WTC11 (cell line): ENCODE results near the gene RPLP1. TPM values are rescaled to one million over a fixed set of nuclear protein-coding genes. Genes with fewer than 3 reads are reported as not detected.

Experiments
- ATAC-seq: fragments of 200-7000 bp; cut with Tn5 transposase; 2 replicates; pipeline ENCODE4 v1.10.0; 2021; ENCODE audit warnings: mild to moderate bottlenecking, moderate library complexity
- CTCF ChIA-PET: fragments of 300-600 bp; sonication (Branson Sonifier 250); formaldehyde crosslinking; loops from one replicate; lab custom pipeline; 2021; ENCODE audit warnings: antibody characterized with exemption; lab: Charles Lee
- POLR2A ChIA-PET: fragments of 350-600 bp; sonication (Branson Sonifier 250); formaldehyde crosslinking; loops from one replicate; lab custom pipeline; 2021; ENCODE audit warnings: antibody characterized with exemption; lab: Charles Lee
- DNase-seq: peaks from one replicate; pipeline ENCODE4 v3.0.0; 2021; ENCODE audit warnings: low spot score
- H3K27ac Mint-ChIP-seq: 2 replicates; pipeline ENCODE4 v1.8.0; 2021; ENCODE audit warnings: mixed read lengths
- H3K27me3 Mint-ChIP-seq: 2 replicates; pipeline ENCODE4 v1.8.0; 2021; ENCODE audit warnings: low read depth, mild to moderate bottlenecking, moderate library complexity, mixed read lengths
- H3K36me3 Mint-ChIP-seq: 2 replicates; pipeline ENCODE4 v1.8.0; 2021; ENCODE audit warnings: mixed read lengths
- H3K4me1 Mint-ChIP-seq: 2 replicates; pipeline ENCODE4 v1.8.0; 2022; ENCODE audit warnings: mixed read lengths
- H3K4me3 Mint-ChIP-seq: 2 replicates; pipeline ENCODE4 v1.8.0; 2021; ENCODE audit warnings: mild to moderate bottlenecking, moderate library complexity, mixed read lengths
- H3K9me3 Mint-ChIP-seq: 2 replicates; pipeline ENCODE4 v1.8.0; 2021; ENCODE audit warnings: mixed read lengths
- ATF2 ChIP-seq: sonication (generic); formaldehyde crosslinking; IDR thresholded peaks from 2 replicates; pipeline ENCODE4 v1.8.1; 2022; ENCODE audit warnings: low read depth, missing genetic modification reagents, borderline replicate concordance
- CBFB ChIP-seq: sonication (generic); formaldehyde crosslinking; IDR thresholded peaks from 2 replicates; pipeline ENCODE4 v1.8.1; 2022; ENCODE audit warnings: mild to moderate bottlenecking, low read depth, missing genetic modification reagents
- CDX4 ChIP-seq: fragments of 250-450 bp; sonication (Bioruptor Pico); IDR thresholded peaks from 2 replicates; pipeline ENCODE4 v1.9.0; 2021; ENCODE audit warnings: moderate library complexity, mild to moderate bottlenecking, inconsistent platforms, borderline replicate concordance
- CTCF ChIP-seq: fragments of 200-600 bp; IDR thresholded peaks from 2 replicates; pipeline ENCODE4 v1.8.0; 2022; ENCODE audit warnings: antibody characterized with exemption
- E2F5 ChIP-seq: sonication (generic); formaldehyde crosslinking; IDR thresholded peaks from 2 replicates; pipeline ENCODE4 v1.8.1; 2022; ENCODE audit warnings: mild to moderate bottlenecking, moderate library complexity, missing genetic modification reagents
- EMX1 ChIP-seq: fragments of 250-450 bp; sonication (Bioruptor Pico); IDR thresholded peaks from 2 replicates; pipeline ENCODE4 v1.8.0; 2021; ENCODE audit warnings: mild to moderate bottlenecking
- ESRRA ChIP-seq: sonication (generic); formaldehyde crosslinking; IDR thresholded peaks from 2 replicates; pipeline ENCODE4 v1.8.1; 2022; ENCODE audit warnings: mild to moderate bottlenecking, missing genetic modification reagents, borderline replicate concordance
- KAT7 ChIP-seq: sonication (generic); formaldehyde crosslinking; IDR thresholded peaks from 2 replicates; pipeline ENCODE4 v1.8.1; 2023; ENCODE audit warnings: missing genetic modification reagents, mild to moderate bottlenecking, borderline replicate concordance
- PREB ChIP-seq: sonication (generic); formaldehyde crosslinking; IDR thresholded peaks from 2 replicates; pipeline ENCODE4 v1.8.1; 2022; ENCODE audit warnings: mild to moderate bottlenecking, missing genetic modification reagents, moderate library complexity, borderline replicate concordance
- RELA ChIP-seq: sonication (generic); formaldehyde crosslinking; IDR thresholded peaks from 2 replicates; pipeline ENCODE4 v1.8.1; 2022; ENCODE audit warnings: missing genetic modification reagents, mild to moderate bottlenecking, borderline replicate concordance
- SMAD3 ChIP-seq: sonication (generic); formaldehyde crosslinking; IDR thresholded peaks from 2 replicates; pipeline ENCODE4 v1.8.0; 2022; ENCODE audit warnings: missing genetic modification reagents, mild to moderate bottlenecking, borderline replicate concordance
- SMAD4 ChIP-seq: sonication (generic); formaldehyde crosslinking; IDR thresholded peaks from 2 replicates; pipeline ENCODE4 v1.8.0; 2022; ENCODE audit warnings: mild to moderate bottlenecking, missing genetic modification reagents
- SP1 ChIP-seq: sonication (generic); formaldehyde crosslinking; conservative IDR thresholded peaks from 2 replicates; pipeline ENCODE4 v1.8.1; 2022; ENCODE audit warnings: missing genetic modification reagents
- ZBTB43 ChIP-seq: sonication (generic); formaldehyde crosslinking; IDR thresholded peaks from 2 replicates; pipeline ENCODE4 v1.8.1; 2023; ENCODE audit warnings: mild to moderate bottlenecking, missing genetic modification reagents
- ZNF138 ChIP-seq: sonication (generic); formaldehyde crosslinking; conservative IDR thresholded peaks from 2 replicates; pipeline ENCODE4 v1.8.1; 2022; ENCODE audit warnings: mild to moderate bottlenecking, moderate library complexity, missing genetic modification reagents
- ZNF317 ChIP-seq: sonication (generic); formaldehyde crosslinking; IDR thresholded peaks from 2 replicates; pipeline ENCODE4 v1.8.1; 2023; ENCODE audit warnings: low read depth, mild to moderate bottlenecking, moderate library complexity, missing genetic modification reagents, borderline replicate concordance
- total RNA-seq: library from RNA; stranded (reverse); gene quantifications from 3 replicates; pipeline ENCODE4 v1.2.3, GENCODE V29; 2021
- TF ChIP-seq, protein P1 (sequence below): sonication (generic); formaldehyde crosslinking; conservative IDR thresholded peaks from 2 replicates; pipeline ENCODE4 v1.8.1; 2022; ENCODE audit warnings: mild to moderate bottlenecking, missing genetic modification reagents
- TF ChIP-seq, protein P2 (sequence below): sonication (generic); formaldehyde crosslinking; IDR thresholded peaks from 2 replicates; pipeline ENCODE4 v1.8.0; 2022; ENCODE audit warnings: mild to moderate bottlenecking, missing genetic modification reagents

The RPLP1 gene
- total RNA-seq, 1 experiment from 2014 or later = 2,441 TPM

GRCh38 chr15:69472046-69472445 is 19.4 kb downstream of the RPLP1 start:
- TF ChIP-seq SP1 (CRISPR knock-in tag) (no peak), SMAD3 (no peak), CDX4 (CRISPR knock-in tag) (no peak), SMAD4 (no peak)
- H3K4me1 Mint-ChIP-seq = no peaks in the 10 kb centered on the region
- no peaks in the 10 kb centered on the region for H3K27me3 Mint-ChIP-seq
- DNase-seq (no peak), ATAC-seq (no peak)
- CTCF ChIA-PET = interaction anchor here (1.5 kb wide), 1 partner anchor 9 kb away, joined by 7 read pairs; no protein-coding TSS in a partner anchor
- no peaks in the 10 kb centered on the region for H3K36me3 Mint-ChIP-seq
- H3K4me3 Mint-ChIP-seq = no peak overlapping the region
- POLR2A ChIA-PET = no interaction called here
- no peak overlapping the region for H3K27ac Mint-ChIP-seq
- no peaks in the 10 kb centered on the region for H3K9me3 Mint-ChIP-seq

- Mint-ChIP-seq H3K4me3 (no peak overlapping the region), H3K9me3 (no peaks in the 10 kb centered on the region), H3K27ac (no peak overlapping the region), H3K4me1 (no peaks in the 10 kb centered on the region), H3K36me3 (no peaks in the 10 kb centered on the region)
- POLR2A ChIA-PET = no interaction called here
- CTCF ChIA-PET = interaction anchor here (1.5 kb wide), 1 partner anchor 10 kb away, joined by 7 read pairs; no protein-coding TSS in a partner anchor
- no peak for ATAC-seq
- no peak for DNase-seq
- TF ChIP-seq, protein P1, sequence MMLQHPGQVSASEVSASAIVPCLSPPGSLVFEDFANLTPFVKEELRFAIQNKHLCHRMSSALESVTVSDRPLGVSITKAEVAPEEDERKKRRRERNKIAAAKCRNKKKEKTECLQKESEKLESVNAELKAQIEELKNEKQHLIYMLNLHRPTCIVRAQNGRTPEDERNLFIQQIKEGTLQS = no peak
- TF ChIP-seq PREB (CRISPR knock-in tag) = no peak
- no peak for TF ChIP-seq ZBTB43 (CRISPR knock-in tag)
- no peak for TF ChIP-seq CTCF
- TF ChIP-seq, protein P2, sequence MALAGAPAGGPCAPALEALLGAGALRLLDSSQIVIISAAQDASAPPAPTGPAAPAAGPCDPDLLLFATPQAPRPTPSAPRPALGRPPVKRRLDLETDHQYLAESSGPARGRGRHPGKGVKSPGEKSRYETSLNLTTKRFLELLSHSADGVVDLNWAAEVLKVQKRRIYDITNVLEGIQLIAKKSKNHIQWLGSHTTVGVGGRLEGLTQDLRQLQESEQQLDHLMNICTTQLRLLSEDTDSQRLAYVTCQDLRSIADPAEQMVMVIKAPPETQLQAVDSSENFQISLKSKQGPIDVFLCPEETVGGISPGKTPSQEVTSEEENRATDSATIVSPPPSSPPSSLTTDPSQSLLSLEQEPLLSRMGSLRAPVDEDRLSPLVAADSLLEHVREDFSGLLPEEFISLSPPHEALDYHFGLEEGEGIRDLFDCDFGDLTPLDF = no peak
- TF ChIP-seq, all 79 proteins: peak for 0
- H3K27me3 Mint-ChIP-seq = no peaks in the 10 kb centered on the region
These were observed 19.9 kb downstream of the RPLP1 start for GRCh38 chr15:69472562-69472961.

GRCh38 chr15:69474291-69474690 is 21.7 kb downstream of the RPLP1 start:
- DNase-seq (no peak), ATAC-seq (no peak)
- POLR2A ChIA-PET = no interaction called here
- H3K27ac Mint-ChIP-seq = no peak overlapping the region
- peaks cover under 1% of the 10 kb centered on the region; the same call in 1 of the 2 replicates for H3K9me3 Mint-ChIP-seq
- no peaks in the 10 kb centered on the region for H3K27me3 Mint-ChIP-seq
- H3K36me3 Mint-ChIP-seq = no peaks in the 10 kb centered on the region; the same call in 1 of the 2 replicates
- H3K4me3 Mint-ChIP-seq = no peak overlapping the region
- H3K4me1 Mint-ChIP-seq = no peaks in the 10 kb centered on the region
- CTCF ChIA-PET = interaction anchor here (1.1 to 1.4 kb wide), 4 partner anchors 9 to 484 kb away, joined by 4 to 9 read pairs (median 4); no protein-coding TSS in a partner anchor
- TF ChIP-seq KAT7 (no peak), EMX1 (CRISPR knock-in tag) (no peak), CBFB (no peak), RELA (CRISPR knock-in tag) (no peak), ZNF317 (CRISPR knock-in tag) (no peak), ATF2 (CRISPR knock-in tag) (no peak), E2F5 (CRISPR knock-in tag) (no peak), ESRRA (CRISPR knock-in tag) (no peak), ZNF138 (CRISPR knock-in tag) (no peak)
